T-cell (primary cell): ENCODE measurements around the gene MYH6. TPM values are rescaled to one million over a fixed set of nuclear protein-coding genes. Genes with fewer than 3 reads are reported as not detected.

ENCODE experiments used
- ATAC-seq, 4 experiments: fragments of 200-7000 bp in 3 of 4; fragments of 150-1000 bp in 1 of 4; cut with Tn5 transposase; replicated peaks in 1 of 4; 1 replicate in 3 of 4; 2 replicates in 1 of 4; pipeline ENCODE4 v1.10.0; 2021; ENCODE audit warnings: moderate library complexity in 3 of 4, mild to moderate bottlenecking in 2 of 4, moderate number of reproducible peaks in 1 of 4
- CTCF ChIA-PET, 2 donors: fragments of 300-600 bp; sonication (Branson Sonifier 250); formaldehyde crosslinking; loops; one replicate each; lab custom pipeline; 2022; ENCODE audit warnings: antibody characterized with exemption in 2 of 2; lab: Charles Lee
- POLR2A ChIA-PET, 2 donors: fragments of 300-600 bp; sonication (Branson Sonifier 250); formaldehyde crosslinking; loops; one replicate each; lab custom pipeline; 2022; ENCODE audit warnings: antibody characterized with exemption in 2 of 2; lab: Charles Lee
- DNase-seq, 35 experiments: peaks; one replicate each; pipeline versions ENCODE4 v3.0.0 to v3.0.0-alpha.2; 2013 to 2023
- H3K27ac ChIP-seq: one replicate; pipeline ENCODE4 v1.5.1; 2013; ENCODE audit warnings: low read length
- H3K27me3 ChIP-seq, 2 experiments: replicated peaks in 1 of 2; 1 replicate in 1 of 2; 2 replicates in 1 of 2; pipeline versions ENCODE4 v1.6.1 to v1.7.0; 2013; ENCODE audit warnings: low read length in 1 of 2, mixed read lengths in 1 of 2; ENCODE audit not compliant: control insufficient read depth in 2 of 2, insufficient read depth in 2 of 2; ENCODE audit errors: extremely low read depth in 1 of 2
- H3K36me3 ChIP-seq, 2 donors: 1 replicate in 1 of 2; 2 replicates in 1 of 2; pipeline versions ENCODE4 v1.6.1 to v1.7.0; 2013; ENCODE audit warnings: low read length in 1 of 2; ENCODE audit not compliant: control insufficient read depth in 2 of 2, insufficient read depth in 1 of 2; ENCODE audit errors: extremely low read depth in 1 of 2
- H3K4me1 ChIP-seq, 2 experiments: 1 replicate in 1 of 2; 2 replicates in 1 of 2; pipeline versions ENCODE4 v1.6.1 to v1.7.0; 2013; ENCODE audit warnings: low read length in 2 of 2, mixed read lengths in 1 of 2; ENCODE audit not compliant: insufficient read depth in 2 of 2, control insufficient read depth in 1 of 2; ENCODE audit errors: extremely low read depth in 1 of 2
- H3K4me3 ChIP-seq, 2 donors: 1 replicate in 1 of 2; 2 replicates in 1 of 2; pipeline versions ENCODE4 v1.5.1 to v1.7.0; 2013; ENCODE audit warnings: mild to moderate bottlenecking in 2 of 2, low read length in 1 of 2, moderate library complexity in 1 of 2; ENCODE audit not compliant: control insufficient read depth in 1 of 2; ENCODE audit errors: extremely low read depth in 1 of 2
- H3K9me3 ChIP-seq: 2 replicates; pipeline ENCODE4 v1.7.0; 2013
- H3K27ac Mint-ChIP-seq, 2 donors: one replicate each; pipeline ENCODE4 v1.8.0; 2020 to 2021; ENCODE audit warnings: mild to moderate bottlenecking in 2 of 2, mixed read lengths in 2 of 2
- H3K27me3 Mint-ChIP-seq, 2 donors: one replicate each; pipeline ENCODE4 v1.8.0; 2021 to 2022; ENCODE audit warnings: mixed read lengths in 2 of 2
- H3K36me3 Mint-ChIP-seq: one replicate; pipeline ENCODE4 v1.8.0; 2021; ENCODE audit warnings: mixed read lengths
- H3K4me1 Mint-ChIP-seq, 3 donors: one replicate each; pipeline ENCODE4 v1.8.0; 2020 to 2022; ENCODE audit warnings: mixed read lengths in 3 of 3, mild to moderate bottlenecking in 1 of 3
- H3K4me3 Mint-ChIP-seq, 3 donors: one replicate each; pipeline ENCODE4 v1.8.0; 2020 to 2022; ENCODE audit warnings: mild to moderate bottlenecking in 3 of 3, mixed read lengths in 3 of 3, moderate library complexity in 3 of 3
- H3K9me3 Mint-ChIP-seq, 3 donors: one replicate each; pipeline ENCODE4 v1.8.0; 2020 to 2022; ENCODE audit warnings: mixed read lengths in 3 of 3
- WGBS: methylation state at CpG from one replicate; pipeline ENCODE4 v1.1.5; 2013; ENCODE audit warnings: missing lambda C conversion rate; ENCODE audit not compliant: insufficient coverage; 5-methylcytosine and 5-hydroxymethylcytosine counted together
- total RNA-seq, 35 experiments: library from RNA in 6 of 35; stranded (reverse) in 6 of 35; fragments of 120-200 nt in 1 of 35; gene quantifications; one replicate each; pipeline versions ENCODE4 v1.2.1 to v1.2.4 and lab custom pipeline; 2013 to 2026

Gene MYH6
- total RNA-seq, 5 donors from 2014 or later (not counting 1 experiment from before 2014, with no cell fraction given) = not detected

DNA sequence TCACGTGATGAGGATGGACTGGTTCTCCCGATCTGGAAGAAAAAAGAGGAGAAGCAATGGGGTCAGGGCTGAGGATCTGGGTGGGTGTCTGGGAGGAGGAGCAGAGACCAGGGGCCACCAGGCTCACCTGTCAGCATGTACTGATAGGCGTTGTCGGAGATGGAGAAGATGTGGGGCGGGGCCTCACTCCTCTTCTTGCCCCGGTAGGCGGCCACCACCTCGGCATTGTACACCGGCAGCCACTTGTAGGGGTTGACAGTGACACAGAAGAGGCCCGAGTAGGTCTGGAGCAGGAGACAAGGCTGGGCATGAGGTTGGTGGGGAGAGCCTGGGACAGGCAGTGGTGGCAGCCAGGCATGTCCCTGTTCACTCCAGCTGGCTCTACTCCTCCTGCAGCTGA is 3.0 kb downstream of the MYH6 start:
- DNase-seq (no peak), ATAC-seq (no peak)
- H3K4me3 Mint-ChIP-seq = no peak overlapping the region
- no peaks in the 10 kb centered on the region for H3K9me3 ChIP-seq
- no peaks in the 10 kb centered on the region for H3K9me3 Mint-ChIP-seq
- H3K27me3 ChIP-seq = peaks cover 0 to 44% of the 10 kb centered on the region in 2 experiments
- H3K27ac ChIP-seq = no peak overlapping the region
- no peaks in the 10 kb centered on the region for H3K4me1 Mint-ChIP-seq
- 77% methylated on average over 8 of the region's 10 CpGs for WGBS
- POLR2A ChIA-PET = no interaction called here
- no peaks in the 10 kb centered on the region for H3K36me3 Mint-ChIP-seq
- no peaks in the 10 kb centered on the region for H3K4me1 ChIP-seq
- CTCF ChIA-PET = no interaction called here
- peaks cover 21 to 38% of the 10 kb centered on the region in 2 donors for H3K27me3 Mint-ChIP-seq
- no peak overlapping the region for H3K4me3 ChIP-seq
- no peaks in the 10 kb centered on the region for H3K36me3 ChIP-seq
- no peak overlapping the region for H3K27ac Mint-ChIP-seq

DNA sequence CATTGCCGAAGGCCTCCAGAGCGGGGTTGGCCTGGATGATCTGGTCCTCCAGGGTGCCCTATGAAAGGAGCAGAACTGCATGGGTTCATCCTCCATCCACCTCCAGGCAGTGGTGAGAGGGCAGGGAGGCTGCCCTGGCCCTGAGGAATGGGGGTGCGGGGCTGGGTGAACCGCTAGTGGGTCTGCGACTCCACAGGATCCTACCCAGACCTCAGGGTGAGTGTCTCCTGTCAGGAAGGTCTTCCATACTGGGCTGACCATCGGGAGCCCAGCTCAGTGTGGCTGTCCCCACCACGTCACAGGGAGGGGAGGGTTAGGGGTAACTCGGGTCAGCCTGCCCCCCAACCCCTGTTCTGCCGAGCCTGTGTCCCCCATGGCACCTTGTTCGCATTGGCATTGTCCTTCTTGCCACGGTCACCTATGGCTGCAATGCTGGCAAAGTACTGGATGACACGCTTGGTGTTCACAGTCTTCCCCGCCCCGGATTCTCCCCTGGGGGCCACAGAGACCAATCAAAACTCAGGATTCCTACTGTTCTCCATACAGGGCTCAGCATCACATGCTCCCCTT is 3.7 kb downstream of the MYH6 start:
- POLR2A ChIA-PET = no interaction called here
- WGBS = 89% methylated on average over 12 of the region's 14 CpGs
- Mint-ChIP-seq H3K4me1 (no peaks in the 10 kb centered on the region), H3K9me3 (no peaks in the 10 kb centered on the region), H3K27ac (no peak overlapping the region), H3K4me3 (no peak overlapping the region), H3K36me3 (no peaks in the 10 kb centered on the region), H3K27me3 (peaks cover 21 to 38% of the 10 kb centered on the region in 2 donors)
- no peaks in the 10 kb centered on the region for H3K9me3 ChIP-seq
- no peak overlapping the region for H3K4me3 ChIP-seq
- DNase-seq (no peak), ATAC-seq (no peak)
- no peaks in the 10 kb centered on the region for H3K36me3 ChIP-seq
- H3K4me1 ChIP-seq = no peaks in the 10 kb centered on the region
- H3K27ac ChIP-seq = no peak overlapping the region
- peaks cover 0 to 40% of the 10 kb centered on the region in 2 experiments for H3K27me3 ChIP-seq
- CTCF ChIA-PET = no interaction called here

DNA sequence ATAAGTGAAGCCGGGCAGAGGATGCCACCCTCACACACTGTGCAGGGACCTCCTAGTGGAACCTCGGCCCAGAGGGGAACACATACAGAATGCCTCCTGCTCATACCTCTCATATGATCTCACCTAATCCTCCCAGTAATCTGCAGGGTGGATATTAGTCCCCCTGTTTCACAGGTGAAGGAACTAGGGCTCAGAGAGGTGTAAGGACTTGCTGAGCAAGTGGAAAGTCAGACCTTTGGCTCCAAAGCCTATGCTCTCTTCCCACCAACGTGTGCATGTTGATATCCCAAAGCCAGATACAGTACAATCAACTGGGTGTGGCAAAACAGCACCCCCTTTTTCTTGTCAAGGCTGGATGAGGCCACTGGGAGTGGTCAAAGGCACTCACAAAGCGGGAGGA is 4.2 kb downstream of the MYH6 start:
- H3K27me3 ChIP-seq = peaks cover 0 to 43% of the 10 kb centered on the region in 2 experiments

DNA sequence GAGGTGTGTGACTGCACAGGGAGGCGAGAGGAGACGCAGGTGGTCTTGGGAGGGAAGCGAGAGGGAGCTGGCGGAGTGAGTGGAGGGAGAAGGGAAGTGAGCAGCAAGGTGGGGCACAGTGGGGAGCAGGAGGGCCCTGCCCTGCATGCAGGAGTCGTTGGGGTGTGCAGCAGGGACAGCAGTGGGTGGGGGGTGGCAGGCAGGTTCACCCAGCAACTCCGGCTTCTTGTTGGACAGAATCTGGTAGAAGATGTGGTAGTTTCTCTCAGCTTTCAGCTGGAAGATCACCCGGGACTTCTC is 5.0 kb downstream of the MYH6 start:
- H3K27me3 ChIP-seq = peaks cover 0 to 44% of the 10 kb centered on the region in 2 experiments
- WGBS = 50% methylated on average over 7 of the region's 7 CpGs
- Mint-ChIP-seq H3K4me1 (no peaks in the 10 kb centered on the region), H3K4me3 (no peak overlapping the region), H3K36me3 (no peaks in the 10 kb centered on the region), H3K27me3 (peaks cover 14 to 41% of the 10 kb centered on the region in 2 donors), H3K27ac (no peak overlapping the region), H3K9me3 (no peaks in the 10 kb centered on the region)
- H3K9me3 ChIP-seq = no peaks in the 10 kb centered on the region
- H3K4me3 ChIP-seq = no peak overlapping the region
- ATAC-seq = no peak
- ChIA-PET POLR2A (no interaction called here), CTCF (no interaction called here)
- DNase-seq = no peak
- no peaks in the 10 kb centered on the region for H3K4me1 ChIP-seq
- no peak overlapping the region for H3K27ac ChIP-seq
- H3K36me3 ChIP-seq = no peaks in the 10 kb centered on the region

More for the DNA sequence above, 4.2 kb downstream of the MYH6 start:
- no peak for DNase-seq
- Histone ChIP-seq H3K27ac (no peak overlapping the region), H3K36me3 (no peaks in the 10 kb centered on the region), H3K4me3 (no peak overlapping the region), H3K4me1 (no peaks in the 10 kb centered on the region), H3K9me3 (no peaks in the 10 kb centered on the region)
- ChIA-PET CTCF (no interaction called here), POLR2A (no interaction called here)
- no peak for ATAC-seq
- H3K27ac Mint-ChIP-seq = no peak overlapping the region
- H3K36me3 Mint-ChIP-seq = no peaks in the 10 kb centered on the region
- no peaks in the 10 kb centered on the region for H3K4me1 Mint-ChIP-seq
- WGBS = no CpG with 5 or more reads among the region's 4 CpGs
- no peaks in the 10 kb centered on the region for H3K9me3 Mint-ChIP-seq
- H3K27me3 Mint-ChIP-seq = peaks cover 19 to 38% of the 10 kb centered on the region in 2 donors
- no peak overlapping the region for H3K4me3 Mint-ChIP-seq

DNA sequence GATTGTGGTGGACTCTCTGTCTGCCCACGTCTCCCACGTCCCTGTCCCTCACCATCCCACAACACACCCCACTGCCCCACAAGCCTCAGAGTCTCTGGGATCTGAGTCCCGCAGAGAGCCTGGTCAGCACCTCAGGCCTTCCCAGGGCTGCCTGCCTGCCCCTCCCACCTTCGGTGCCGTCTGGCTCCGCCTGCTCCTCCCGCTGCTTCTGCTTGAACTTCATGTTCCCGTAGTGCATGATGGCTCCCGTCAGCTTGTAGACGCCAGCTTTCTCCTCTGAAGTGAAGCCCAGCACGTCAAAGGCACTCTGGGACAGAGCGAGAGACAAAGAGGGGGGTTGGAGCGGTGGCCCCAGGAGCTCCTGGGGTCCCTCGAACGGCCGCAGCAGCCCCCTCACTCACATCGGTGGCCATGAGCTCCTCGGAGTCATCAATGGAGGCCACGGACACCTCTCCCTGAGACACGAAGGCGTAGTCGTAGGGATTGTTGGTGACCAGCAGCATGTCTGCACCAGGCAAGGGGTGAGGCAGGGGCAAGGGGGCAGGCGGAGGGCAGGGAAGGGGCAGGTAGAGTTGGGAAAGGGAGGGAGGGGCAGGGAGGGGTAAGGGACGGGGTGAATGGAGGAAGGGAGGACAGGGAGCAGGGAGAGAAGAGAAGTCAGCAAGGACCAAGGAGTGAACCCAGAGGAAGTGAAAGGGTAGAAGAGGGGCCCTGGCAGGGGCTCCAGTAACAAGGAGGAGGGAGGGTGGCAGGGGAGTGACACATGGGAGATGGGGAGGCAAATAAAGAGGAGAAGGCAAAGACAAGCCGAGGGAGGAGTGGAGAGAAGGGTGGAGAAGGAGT is 5.6 kb downstream of the MYH6 start:
- Histone ChIP-seq H3K27me3 (peaks cover 0 to 43% of the 10 kb centered on the region in 2 experiments), H3K4me3 (no peak overlapping the region), H3K4me1 (no peaks in the 10 kb centered on the region), H3K36me3 (no peaks in the 10 kb centered on the region), H3K9me3 (no peaks in the 10 kb centered on the region), H3K27ac (no peak overlapping the region)
- H3K36me3 Mint-ChIP-seq = no peaks in the 10 kb centered on the region
- no peak overlapping the region for H3K4me3 Mint-ChIP-seq
- ChIA-PET CTCF (no interaction called here), POLR2A (no interaction called here)
- no peaks in the 10 kb centered on the region for H3K9me3 Mint-ChIP-seq
- DNase-seq (no peak), ATAC-seq (no peak)
- no peak overlapping the region for H3K27ac Mint-ChIP-seq
- H3K27me3 Mint-ChIP-seq = peaks cover 10 to 39% of the 10 kb centered on the region in 2 donors
- H3K4me1 Mint-ChIP-seq = no peaks in the 10 kb centered on the region
- WGBS = 75% methylated on average over 25 of the region's 25 CpGs

DNA sequence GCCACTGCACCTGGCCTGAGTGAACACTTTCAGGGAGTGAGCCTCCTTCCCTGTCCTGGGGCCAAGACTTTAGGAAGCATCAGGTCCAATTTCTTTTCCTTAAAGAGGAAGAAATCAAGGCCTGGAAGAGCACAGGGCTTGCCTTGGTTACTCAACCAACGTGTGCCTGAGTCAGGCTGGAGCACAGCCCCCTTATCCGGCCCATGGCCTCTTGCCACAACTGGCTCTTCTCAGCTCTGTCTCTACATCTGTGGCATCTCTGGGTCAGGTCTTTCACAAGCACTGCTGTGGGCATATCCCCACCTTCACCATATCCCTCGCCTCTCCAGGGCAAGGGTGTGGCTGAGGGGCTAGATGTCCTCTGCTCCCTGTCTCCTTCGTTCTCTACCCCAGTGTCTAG is 6.8 kb downstream of the MYH6 start:
- Mint-ChIP-seq H3K9me3 (no peaks in the 10 kb centered on the region), H3K4me1 (no peaks in the 10 kb centered on the region), H3K27me3 (peaks cover 8 to 36% of the 10 kb centered on the region in 2 donors), H3K4me3 (no peak overlapping the region), H3K27ac (no peak overlapping the region), H3K36me3 (no peaks in the 10 kb centered on the region)
- Histone ChIP-seq H3K4me3 (no peak overlapping the region), H3K27me3 (peaks cover 0 to 33% of the 10 kb centered on the region in 2 experiments), H3K27ac (no peak overlapping the region), H3K36me3 (no peaks in the 10 kb centered on the region), H3K4me1 (no peaks in the 10 kb centered on the region), H3K9me3 (no peaks in the 10 kb centered on the region)
- DNase-seq (no peak), ATAC-seq (no peak)
- 90% methylated on average over 2 of the region's 4 CpGs for WGBS
- CTCF ChIA-PET = no interaction called here
- POLR2A ChIA-PET = no interaction called here
